HEK293 (cell line): ENCODE data around the gene LYSMD2.
"Not testable (repeated sequence)": the region's sequence is repeated elsewhere in the genome, so short reads cannot be mapped to it uniquely, and the experiment has no call there.

Experiments
- CTCF ChIA-PET: fragments of 350-600 bp; formaldehyde crosslinking; extraction: SDS; loops from one replicate; lab custom pipeline; 2021; ENCODE audit warnings: antibody characterized with exemption; lab: Yijun Ruan, JAX
- POLR2A ChIA-PET: fragments of 300-600 bp; formaldehyde crosslinking; extraction: SDS; loops from one replicate; lab custom pipeline; 2020; ENCODE audit warnings: antibody characterized with exemption, inconsistent platforms; lab: Yijun Ruan, JAX
- H3K27ac ChIP-seq: fragments of 200-500 bp; sonication (Bioruptor generic); 2 replicates; pipeline ENCODE4 v1.5.1; 2014; ENCODE audit warnings: low read depth, low read length, control low read depth, inconsistent platforms; ENCODE audit errors: extremely low read depth
- H3K36me3 ChIP-seq, 2 experiments: fragments of 200-500 bp in 1 of 2; sonication (Bioruptor generic) in 1 of 2; 1 replicate in 1 of 2; 2 replicates in 1 of 2; pipeline ENCODE4 v1.5.1; 2014 to 2017; ENCODE audit warnings: inconsistent platforms in 2 of 2, low read length in 2 of 2; ENCODE audit not compliant: control insufficient read depth in 2 of 2, insufficient read depth in 1 of 2
- H3K4me1 ChIP-seq: fragments of 200-500 bp; sonication (Bioruptor generic); 2 replicates; pipeline ENCODE4 v1.5.1; 2014; ENCODE audit warnings: mild to moderate bottlenecking, low read length, inconsistent platforms; ENCODE audit not compliant: control insufficient read depth, insufficient read depth
- H3K4me3 ChIP-seq: 2 replicates; pipeline ENCODE4 v1.5.1; 2011; ENCODE audit warnings: low read depth, mild to moderate bottlenecking, control low read depth, low read length, moderate library complexity
- H3K9me3 ChIP-seq: fragments of 200-500 bp; sonication (Bioruptor generic); 2 replicates; pipeline ENCODE4 v1.5.1; 2014; ENCODE audit warnings: low read depth, low read length, inconsistent platforms; ENCODE audit not compliant: control insufficient read depth, insufficient read depth
- EGR2 ChIP-seq: fragments of 450-650 bp; formaldehyde crosslinking; IDR thresholded peaks from 2 replicates; pipeline ENCODE4 v1.5.1; 2016; ENCODE audit warnings: low read depth, missing biosample characterization, missing genetic modification characterization
- ZBTB20 ChIP-seq: fragments of 450-650 bp; formaldehyde crosslinking; IDR thresholded peaks from 2 replicates; pipeline ENCODE4 v1.5.1; 2016; ENCODE audit warnings: missing biosample characterization, missing genetic modification characterization
- ZBTB21 ChIP-seq: fragments of 450-650 bp; formaldehyde crosslinking; IDR thresholded peaks from 2 replicates; pipeline ENCODE4 v1.5.1; 2017; ENCODE audit warnings: missing biosample characterization, missing genetic modification characterization
- ZBTB26 ChIP-seq: fragments of 450-650 bp; formaldehyde crosslinking; optimal IDR thresholded peaks from 2 replicates; pipeline ENCODE3; 2016; ENCODE audit warnings: missing biosample characterization, mild to moderate bottlenecking, missing genetic modification characterization
- ZBTB6 ChIP-seq: fragments of 450-650 bp; formaldehyde crosslinking; IDR thresholded peaks from 2 replicates; pipeline ENCODE4 v1.5.1; 2017; ENCODE audit warnings: missing biosample characterization, missing genetic modification characterization
- ZFHX2 ChIP-seq: fragments of 450-650 bp; formaldehyde crosslinking; conservative IDR thresholded peaks from 2 replicates; pipeline ENCODE4 v1.5.1; 2016; ENCODE audit warnings: missing biosample characterization, missing genetic modification characterization
- ZFP41 ChIP-seq: fragments of 450-650 bp; formaldehyde crosslinking; IDR thresholded peaks from 2 replicates; pipeline ENCODE4 v1.5.1; 2016; ENCODE audit warnings: missing biosample characterization, missing genetic modification characterization, borderline replicate concordance
- ZIC2 ChIP-seq: fragments of 450-650 bp; formaldehyde crosslinking; IDR thresholded peaks from 2 replicates; pipeline ENCODE4 v1.5.1; 2016; ENCODE audit warnings: missing biosample characterization, missing genetic modification characterization
- ZNF112 ChIP-seq: fragments of 450-650 bp; formaldehyde crosslinking; IDR thresholded peaks from 2 replicates; pipeline ENCODE4 v1.5.0; 2017; ENCODE audit warnings: missing biosample characterization, missing genetic modification characterization
- ZNF24 ChIP-seq: fragments of 450-650 bp; formaldehyde crosslinking; IDR thresholded peaks from 2 replicates; pipeline ENCODE4 v1.5.1; 2016; ENCODE audit warnings: missing biosample characterization, missing genetic modification characterization
- ZNF335 ChIP-seq: fragments of 450-650 bp; formaldehyde crosslinking; conservative IDR thresholded peaks from 2 replicates; pipeline ENCODE4 v1.5.1; 2016; ENCODE audit warnings: missing biosample characterization, missing genetic modification characterization
- ZNF37A ChIP-seq: fragments of 450-650 bp; IDR thresholded peaks from 2 replicates; pipeline ENCODE4 v1.5.1; 2018; ENCODE audit warnings: missing biosample characterization, missing genetic modification characterization
- ZNF560 ChIP-seq: fragments of 450-650 bp; formaldehyde crosslinking; IDR thresholded peaks from 2 replicates; pipeline ENCODE4 v1.5.1; 2017; ENCODE audit warnings: missing biosample characterization, missing genetic modification characterization, borderline replicate concordance
- ZNF600 ChIP-seq: fragments of 450-650 bp; formaldehyde crosslinking; IDR thresholded peaks from 2 replicates; pipeline ENCODE4 v1.5.1; 2016; ENCODE audit warnings: missing biosample characterization, missing genetic modification characterization
- ZNF623 ChIP-seq: fragments of 450-650 bp; formaldehyde crosslinking; IDR thresholded peaks from 2 replicates; pipeline ENCODE4 v1.5.1; 2016; ENCODE audit warnings: missing biosample characterization, missing genetic modification characterization
- ZNF629 ChIP-seq: fragments of 450-650 bp; formaldehyde crosslinking; IDR thresholded peaks from 2 replicates; pipeline ENCODE4 v1.5.1; 2017; ENCODE audit warnings: missing biosample characterization, missing genetic modification characterization
- ZNF692 ChIP-seq: fragments of 450-650 bp; formaldehyde crosslinking; IDR thresholded peaks from 2 replicates; pipeline ENCODE4 v1.5.1; 2016; ENCODE audit warnings: missing biosample characterization, missing genetic modification characterization
- ZSCAN4 ChIP-seq: fragments of 450-650 bp; formaldehyde crosslinking; IDR thresholded peaks from 2 replicates; pipeline ENCODE4 v1.5.1; 2017; ENCODE audit warnings: missing biosample characterization, missing genetic modification characterization

LYSMD2 gene

GRCh38 chr15:51737522-51738305 is at the start of gene LYSMD2:
Gene LYSMD2, minus strand, starts transcription at chr15:51737655. Its CDS starts 33 bp downstream, at chr15:51737622.
- Histone ChIP-seq H3K36me3 (no peaks in the 10 kb centered on the region), H3K9me3 (no peaks in the 10 kb centered on the region), H3K27ac (peak within 1 kb of the TSS; percentile 63; the same call in 1 of the 2 replicates), H3K4me3 (peak within 1 kb of the TSS; percentile 48), H3K4me1 (no peaks in the 10 kb centered on the region)
- ChIA-PET CTCF (interaction anchor here (0.5 to 1.6 kb wide), 2 partner anchors 39 to 77 kb away, joined by 5 read pairs; no protein-coding TSS in a partner anchor), POLR2A (interaction anchor here (0.6 kb wide), 1 partner anchor 39 kb away, joined by 4 read pairs; no protein-coding TSS in a partner anchor)
- TF ChIP-seq ZIC2 (tag by site-specific recombination) = peak; percentile 44; the same call in 1 of the 2 replicates
- TF ChIP-seq ZNF24 = no peak
- peak; percentile 59 for TF ChIP-seq ZBTB26 (tag by site-specific recombination)
- TF ChIP-seq ZSCAN4 = no peak
- peak; percentile 85 for TF ChIP-seq ZNF335
- TF ChIP-seq EGR2 (tag by site-specific recombination) = peak; percentile 37; the same call in 1 of the 2 replicates
- TF ChIP-seq ZFHX2 (tag by site-specific recombination) = peak; percentile 80
- TF ChIP-seq ZNF692 (tag by site-specific recombination) = peak; percentile 33; the same call in 1 of the 2 replicates
- TF ChIP-seq ZNF560 (tag by site-specific recombination) = no peak
- 0 out of 2 replicates have a peak, but pooled peaks have one; percentile 27 for TF ChIP-seq ZNF600
- peak; percentile 69 for TF ChIP-seq ZBTB21 (tag by site-specific recombination)
- peak; percentile 73 for TF ChIP-seq ZNF629 (tag by site-specific recombination)
- no peak for TF ChIP-seq ZNF623 (tag by site-specific recombination)
- peak; percentile 57; the same call in 1 of the 2 replicates for TF ChIP-seq ZBTB20 (tag by site-specific recombination)
- TF ChIP-seq ZFP41 (tag by site-specific recombination) = no peak
- peak; percentile 25; the same call in 1 of the 2 replicates for TF ChIP-seq ZBTB6 (tag by site-specific recombination)
- no peak for TF ChIP-seq ZNF112 (tag by site-specific recombination)
- TF ChIP-seq ZNF37A (tag by site-specific recombination) = 0 out of 2 replicates have a peak, but pooled peaks have one; percentile 43

GRCh38 chr15:51787130-51787529 is 49.7 kb upstream of the LYSMD2 start:
- H3K4me1 ChIP-seq, H3K4me3 ChIP-seq, H3K27ac ChIP-seq, POLR2A ChIA-PET, H3K9me3 ChIP-seq: not testable (repeated sequence)
- CTCF ChIA-PET = interaction anchor here (0.9 to 1.0 kb wide), 2 partner anchors 76 to 137 kb away, joined by 3 read pairs; no protein-coding TSS in a partner anchor
- peaks cover 0 to 13% of the 10 kb centered on the region in 2 experiments; a peak in 1 of 3 replicates for H3K36me3 ChIP-seq
